HG02852 (cell line): ENCODE measurements around the gene CERS6.

ENCODE experiments used
- ATAC-seq: cut with Tn5 transposase; IDR thresholded peaks from one replicate; pipeline ENCODE4 v1.9.1; 2021; ENCODE audit warnings: mild to moderate bottlenecking, moderate library complexity; ENCODE audit not compliant: unreplicated experiment

CERS6 gene

GRCh38 chr2:168722592-168722991 is 266.5 kb downstream of the CERS6 start:
- ATAC-seq, result no peak

GRCh38 chr2:168723275-168723899 is 267.3 kb downstream of the CERS6 start:
- no peak for ATAC-seq

DNA sequence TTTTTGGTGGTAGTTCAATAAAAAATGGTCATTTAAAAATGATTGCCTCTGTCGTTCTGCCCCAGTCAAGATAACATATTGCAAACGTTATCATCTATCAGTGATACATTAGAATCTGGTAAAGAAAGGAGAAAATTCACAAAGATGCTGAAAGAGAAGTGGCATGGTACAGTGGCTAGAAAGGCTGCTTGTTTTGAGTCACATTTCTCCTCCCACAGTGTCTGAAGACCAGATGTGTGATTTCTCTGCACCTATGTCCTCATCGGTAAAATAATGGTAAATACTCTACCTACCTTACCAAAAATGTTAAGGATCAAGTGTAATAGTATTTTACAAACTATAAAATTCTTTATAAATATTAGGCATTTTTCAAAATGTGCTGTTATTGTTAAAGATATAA is 270.3 kb downstream of the CERS6 start:
- ATAC-seq, result peak; percentile 58

GRCh38 chr2:168727904-168728470 is 271.9 kb downstream of the CERS6 start:
- ATAC-seq, result no peak

DNA sequence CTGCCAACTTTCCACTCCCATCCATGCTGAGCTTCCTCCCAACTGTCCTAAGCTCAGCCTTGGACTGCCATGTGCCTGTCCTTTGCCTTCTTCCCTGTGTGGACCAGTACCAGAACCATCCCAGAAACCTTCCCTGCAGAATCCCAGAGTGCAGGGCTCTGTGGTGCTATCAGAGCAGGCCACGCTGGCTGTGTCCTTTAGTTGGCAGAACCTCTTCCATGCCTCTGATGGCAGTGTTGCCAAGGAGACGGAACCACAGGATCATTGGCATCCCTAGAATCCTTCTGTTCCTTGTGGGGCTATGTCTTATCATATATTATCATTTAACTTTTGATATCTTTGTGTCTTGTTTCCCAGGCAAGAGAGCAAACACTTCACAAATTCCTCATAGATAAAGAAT is 273.4 kb downstream of the CERS6 start:
- ATAC-seq, result no peak

GRCh38 chr2:168730344-168730743 is 274.3 kb downstream of the CERS6 start:
- ATAC-seq, result no peak

GRCh38 chr2:168731002-168731401 is 274.9 kb downstream of the CERS6 start:
- ATAC-seq, result no peak

DNA sequence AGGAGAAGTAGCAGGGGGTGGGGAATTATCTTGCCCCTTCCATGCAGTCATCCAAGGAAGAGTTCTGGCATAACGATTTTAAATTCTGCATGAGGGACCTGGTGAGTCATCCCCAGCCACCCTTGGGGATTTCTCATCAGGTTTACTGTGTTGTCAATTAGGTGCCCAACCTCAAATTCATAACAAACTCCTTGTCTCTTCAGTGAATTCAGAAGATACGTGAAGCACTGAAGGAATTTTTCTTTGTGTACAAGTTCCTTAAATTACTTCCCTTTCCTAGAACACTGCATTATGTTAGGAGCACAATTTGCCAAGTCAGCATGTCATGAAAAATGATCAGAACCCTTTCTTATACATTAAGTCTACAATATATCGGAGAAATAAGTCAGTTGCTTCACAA is 275.5 kb downstream of the CERS6 start:
- ATAC-seq, result no peak

GRCh38 chr2:168732100-168732499 is 276.0 kb downstream of the CERS6 start:
- ATAC-seq, result no peak

- ATAC-seq, result no peak
Observed at GRCh38 chr2:168732506-168732905, 276.4 kb downstream of the CERS6 start.

DNA sequence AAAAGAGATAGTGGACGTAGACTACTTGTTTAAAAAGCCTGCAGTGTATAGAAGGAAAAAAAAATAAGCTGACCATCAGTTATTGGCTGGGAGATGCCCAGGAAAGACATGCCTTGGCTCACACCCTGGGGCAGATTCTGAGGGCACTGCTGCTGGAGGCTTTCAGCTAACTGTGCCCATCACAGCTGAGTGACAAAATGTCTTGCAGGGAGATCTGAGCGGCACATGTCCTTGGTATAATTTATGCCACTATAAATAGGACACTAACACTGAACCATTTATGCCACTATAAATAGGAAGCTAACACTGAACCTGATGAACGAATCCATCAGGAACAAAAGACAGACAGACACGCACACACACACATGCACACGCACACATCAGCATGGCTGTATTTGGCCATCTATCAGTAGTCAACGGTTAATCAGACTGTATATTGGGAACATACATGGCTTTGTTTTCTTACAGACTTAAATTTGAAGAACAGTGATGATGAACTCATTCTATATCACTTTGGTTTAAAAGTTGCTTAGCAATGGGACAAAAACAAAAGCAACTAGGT is 278.2 kb downstream of the CERS6 start:
- no peak for ATAC-seq

GRCh38 chr2:168736649-168737445 is 280.8 kb downstream of the CERS6 start:
- ATAC-seq, result no peak

GRCh38 chr2:168738062-168738461 is 282.0 kb downstream of the CERS6 start:
- ATAC-seq, result no peak

GRCh38 chr2:168740360-168740759 is 284.3 kb downstream of the CERS6 start:
- ATAC-seq, result no peak

- ATAC-seq, result no peak
Observed at GRCh38 chr2:168740788-168741187, 284.7 kb downstream of the CERS6 start.

DNA sequence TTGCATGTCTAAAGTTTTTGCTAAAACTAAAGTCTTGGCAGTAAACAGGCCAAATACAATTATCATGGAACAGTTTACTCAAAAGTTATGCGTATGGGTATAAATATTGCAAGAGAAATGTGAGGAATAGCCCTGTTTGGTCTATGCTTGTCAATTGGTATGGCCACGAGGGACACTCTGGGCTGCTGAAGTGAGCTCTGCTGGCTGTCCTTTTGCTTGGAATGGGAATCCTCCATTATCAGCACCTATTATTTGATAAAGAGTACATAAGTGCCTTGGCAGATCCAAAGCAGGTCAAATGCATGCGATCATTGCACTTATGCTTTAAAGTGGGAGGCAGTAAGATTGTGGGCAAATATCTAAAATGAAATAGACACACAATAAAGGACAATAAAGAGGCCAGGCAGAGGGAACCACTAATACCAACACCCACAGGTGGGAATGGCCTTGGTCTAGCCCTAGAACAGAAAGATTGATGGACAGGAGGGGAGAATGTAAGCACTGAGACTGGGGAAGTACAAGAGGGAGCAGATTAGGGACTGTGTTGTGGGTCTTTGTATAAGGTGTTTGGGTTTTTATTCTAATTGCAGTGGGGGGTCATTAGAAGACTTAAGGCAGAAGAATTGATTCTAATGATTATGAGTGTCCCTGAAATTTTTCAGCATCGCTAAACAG is 286.3 kb downstream of the CERS6 start:
- no peak for ATAC-seq

DNA sequence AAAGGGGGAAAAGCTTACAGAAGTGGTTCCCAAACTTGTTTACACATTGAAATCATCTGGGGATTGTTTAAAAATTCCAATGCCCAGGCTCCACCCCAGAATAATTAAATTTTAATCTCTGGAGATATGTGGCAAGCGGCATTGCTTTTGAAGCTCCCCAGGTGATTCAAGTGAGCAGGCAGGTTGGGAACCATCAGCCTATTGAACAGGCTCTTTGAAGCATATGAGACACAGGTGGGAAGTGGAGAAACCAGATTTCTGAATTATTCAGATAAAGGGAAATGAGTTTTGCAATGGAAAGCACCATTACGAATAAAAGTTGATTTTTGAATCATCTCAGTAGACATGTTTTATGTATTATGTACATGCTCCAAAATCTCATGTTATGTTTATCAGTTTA is 288.8 kb downstream of the CERS6 start:
- ATAC-seq, result no peak

GRCh38 chr2:168748461-168748860 is 292.4 kb downstream of the CERS6 start:
- ATAC-seq, result no peak

DNA sequence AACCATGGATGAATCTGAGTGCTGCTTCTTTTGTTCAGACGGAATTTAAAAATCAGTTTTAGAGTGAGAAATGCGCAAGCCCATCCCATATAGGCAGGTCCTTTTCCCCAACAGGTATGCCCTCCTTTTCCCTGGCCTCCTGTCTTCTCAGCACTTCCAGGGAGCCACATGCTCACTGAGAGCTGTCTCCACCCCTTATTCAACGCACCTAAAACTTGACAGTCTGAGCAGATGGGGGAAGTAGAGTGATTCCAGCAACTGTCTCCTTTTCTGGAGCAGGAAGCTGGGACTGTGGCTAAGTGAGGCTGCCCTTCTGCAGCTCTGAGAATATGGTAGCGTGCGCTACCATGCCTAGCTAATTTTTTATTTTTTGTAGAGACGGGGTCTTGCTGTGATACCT is 293.2 kb downstream of the CERS6 start:
- ATAC-seq, result no peak

GRCh38 chr2:168751104-168751740 is 295.1 kb downstream of the CERS6 start:
- ATAC-seq, result peak; percentile 91

DNA sequence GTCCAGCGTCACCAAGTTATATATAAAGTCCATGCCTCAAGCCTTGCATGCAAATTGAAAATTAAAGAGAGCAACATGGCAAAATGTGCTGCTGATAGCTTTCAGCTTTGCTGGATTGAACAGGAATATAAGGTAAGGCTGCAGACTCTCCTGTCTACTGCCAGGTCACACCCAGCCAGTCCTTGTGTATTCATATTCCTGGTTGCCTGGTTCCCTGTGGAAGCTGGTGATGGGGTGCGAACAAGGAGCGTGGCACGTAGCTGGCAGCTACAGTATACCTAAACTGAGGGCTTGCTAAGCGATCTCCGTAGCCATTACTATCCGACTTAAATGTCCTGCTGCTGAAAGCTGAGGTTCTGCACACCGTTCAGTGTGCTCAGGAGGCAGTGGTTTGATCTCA is 296.3 kb downstream of the CERS6 start:
- ATAC-seq, result no peak
